ENCODE measurements around the gene CCDC57.

Gene CCDC57

GRCh38 chr17:82105882-82106687 lies 106.6 kb downstream of the CCDC57 start:
- DNase-seq (ENCODE audit: low read depth): peak; percentile 37

GRCh38 chr17:82105417-82105881 lies 107.2 kb downstream of the CCDC57 start:
- DNase-seq (ENCODE audit: low read depth): no peak

GRCh38 chr17:82104797-82105416 lies 107.7 kb downstream of the CCDC57 start:
- DNase-seq (ENCODE audit: low read depth): no peak

- no peak for DNase-seq (ENCODE audit: low read depth)
Measured at GRCh38 chr17:82103553-82104451, 108.8 kb downstream of the CCDC57 start.

- no peak for DNase-seq (ENCODE audit: low read depth)
Measured at GRCh38 chr17:82101767-82102679, 110.6 kb downstream of the CCDC57 start.

- no peak for DNase-seq (ENCODE audit: low read depth)
Measured at GRCh38 chr17:82101301-82101715, 111.3 kb downstream of the CCDC57 start.

GRCh38 chr17:82100502-82101298 lies 111.9 kb downstream of the CCDC57 start:
- no peak for DNase-seq (ENCODE audit: low read depth)

- DNase-seq (ENCODE audit: low read depth): no peak
Measured at GRCh38 chr17:82098939-82099763, 113.5 kb downstream of the CCDC57 start.

GRCh38 chr17:82098169-82098938 lies 114.3 kb downstream of the CCDC57 start, which contains the start of gene FASN:
Gene FASN (minus strand): TSS chr17:82098236. CDS start chr17:82096445, 1,791 bp downstream.
- DNase-seq (ENCODE audit: low read depth): peak; percentile 90

- no peak for DNase-seq (ENCODE audit: low read depth)
Measured at GRCh38 chr17:82097919-82098168, 114.8 kb downstream of the CCDC57 start.

GRCh38 chr17:82097184-82097918 lies 115.3 kb downstream of the CCDC57 start:
- DNase-seq (ENCODE audit: low read depth): no peak

- no peak for DNase-seq (ENCODE audit: low read depth)
Measured at GRCh38 chr17:82096709-82097183, 115.9 kb downstream of the CCDC57 start.

- DNase-seq (ENCODE audit: low read depth): no peak
Measured at GRCh38 chr17:82095777-82096708, 116.6 kb downstream of the CCDC57 start.

- DNase-seq (ENCODE audit: low read depth): no peak
Measured at GRCh38 chr17:82094931-82095776, 117.5 kb downstream of the CCDC57 start.

- no peak for DNase-seq (ENCODE audit: low read depth)
Measured at GRCh38 chr17:82092995-82093751, 119.5 kb downstream of the CCDC57 start.
